VCaP (cell line): ENCODE results near the gene FRAS1.

Experiments
- H3K27ac ChIP-seq: fragments of 450-650 bp; 2 replicates; pipeline ENCODE4 v1.5.1; 2017
- TF ChIP-seq, protein P1 (sequence below): fragments of 450-650 bp; conservative IDR thresholded peaks from 2 replicates; pipeline ENCODE4 v1.5.1; 2017; ENCODE audit warnings: mild to moderate bottlenecking, moderate library complexity

Gene FRAS1

DNA sequence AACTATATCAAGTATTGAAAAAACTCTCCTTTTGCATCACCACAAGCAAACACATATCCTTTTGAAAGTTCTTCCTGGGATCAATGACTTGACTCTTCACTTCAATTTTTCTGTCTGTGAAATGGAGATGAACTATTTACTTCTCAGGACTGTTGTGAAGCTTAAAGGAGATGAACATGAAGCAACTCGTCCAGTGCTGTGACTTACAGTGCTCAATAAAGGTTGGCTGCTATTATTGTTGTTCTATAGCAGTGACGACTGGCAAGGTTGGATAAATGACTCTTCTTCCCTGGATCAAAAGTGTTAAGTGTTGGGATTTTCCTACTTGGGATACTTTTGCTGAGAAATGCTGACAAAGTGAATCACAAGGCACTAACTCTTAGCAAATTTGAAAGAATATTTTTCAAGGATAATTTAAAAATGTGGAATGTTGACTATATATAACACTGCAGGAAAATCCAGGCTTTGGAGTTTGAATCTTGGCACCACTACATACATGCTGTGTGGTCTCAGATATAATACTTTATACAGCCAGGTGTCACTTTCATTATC is 13.7 kb downstream of the FRAS1 start:
- no peak overlapping the region for H3K27ac ChIP-seq
- TF ChIP-seq, protein P1, sequence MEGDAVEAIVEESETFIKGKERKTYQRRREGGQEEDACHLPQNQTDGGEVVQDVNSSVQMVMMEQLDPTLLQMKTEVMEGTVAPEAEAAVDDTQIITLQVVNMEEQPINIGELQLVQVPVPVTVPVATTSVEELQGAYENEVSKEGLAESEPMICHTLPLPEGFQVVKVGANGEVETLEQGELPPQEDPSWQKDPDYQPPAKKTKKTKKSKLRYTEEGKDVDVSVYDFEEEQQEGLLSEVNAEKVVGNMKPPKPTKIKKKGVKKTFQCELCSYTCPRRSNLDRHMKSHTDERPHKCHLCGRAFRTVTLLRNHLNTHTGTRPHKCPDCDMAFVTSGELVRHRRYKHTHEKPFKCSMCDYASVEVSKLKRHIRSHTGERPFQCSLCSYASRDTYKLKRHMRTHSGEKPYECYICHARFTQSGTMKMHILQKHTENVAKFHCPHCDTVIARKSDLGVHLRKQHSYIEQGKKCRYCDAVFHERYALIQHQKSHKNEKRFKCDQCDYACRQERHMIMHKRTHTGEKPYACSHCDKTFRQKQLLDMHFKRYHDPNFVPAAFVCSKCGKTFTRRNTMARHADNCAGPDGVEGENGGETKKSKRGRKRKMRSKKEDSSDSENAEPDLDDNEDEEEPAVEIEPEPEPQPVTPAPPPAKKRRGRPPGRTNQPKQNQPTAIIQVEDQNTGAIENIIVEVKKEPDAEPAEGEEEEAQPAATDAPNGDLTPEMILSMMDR = no peak

DNA sequence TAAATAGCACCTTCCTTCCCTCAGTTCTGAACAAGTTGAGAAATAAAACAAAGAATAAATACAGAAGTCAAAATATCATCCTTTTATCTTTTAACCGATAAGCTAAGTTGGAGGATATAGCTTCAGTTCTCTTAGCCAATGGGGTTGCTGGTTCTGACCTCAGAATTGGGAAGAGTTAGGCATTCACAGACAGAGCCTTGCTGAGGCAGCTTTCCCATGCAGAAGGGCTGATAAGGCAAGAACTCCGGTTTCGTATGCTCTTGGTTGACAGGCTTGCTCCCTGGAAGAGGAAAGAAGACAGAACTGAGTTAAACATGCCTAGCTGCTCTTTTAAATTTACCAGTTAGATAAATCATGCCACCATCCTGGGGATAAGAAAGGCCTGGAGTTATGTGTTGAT is 17.6 kb downstream of the FRAS1 start:
- H3K27ac ChIP-seq = no peak overlapping the region

DNA sequence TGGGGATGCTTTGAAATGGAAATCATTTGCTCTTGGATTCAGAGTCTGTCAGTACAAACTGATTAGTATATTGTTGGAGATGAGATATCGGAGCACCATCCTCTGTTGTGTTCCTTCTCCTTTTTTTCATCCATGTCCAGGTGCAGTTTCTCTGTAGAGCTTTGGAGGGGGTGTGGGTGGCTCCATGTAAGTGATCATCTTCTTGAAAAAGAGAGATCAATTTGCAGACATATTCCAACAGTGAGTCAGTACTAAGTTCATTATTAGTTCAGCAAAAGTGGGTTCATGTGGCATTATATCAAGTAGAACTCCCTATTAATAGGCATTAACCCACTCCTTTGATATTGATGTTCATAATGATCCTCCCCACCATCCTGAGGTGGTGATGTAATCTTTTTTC is 18.9 kb downstream of the FRAS1 start:
- TF ChIP-seq, protein P1 = no peak
- no peak overlapping the region for H3K27ac ChIP-seq

More for the DNA sequence above, 17.6 kb downstream of the FRAS1 start:
- TF ChIP-seq, protein P1 = no peak

DNA sequence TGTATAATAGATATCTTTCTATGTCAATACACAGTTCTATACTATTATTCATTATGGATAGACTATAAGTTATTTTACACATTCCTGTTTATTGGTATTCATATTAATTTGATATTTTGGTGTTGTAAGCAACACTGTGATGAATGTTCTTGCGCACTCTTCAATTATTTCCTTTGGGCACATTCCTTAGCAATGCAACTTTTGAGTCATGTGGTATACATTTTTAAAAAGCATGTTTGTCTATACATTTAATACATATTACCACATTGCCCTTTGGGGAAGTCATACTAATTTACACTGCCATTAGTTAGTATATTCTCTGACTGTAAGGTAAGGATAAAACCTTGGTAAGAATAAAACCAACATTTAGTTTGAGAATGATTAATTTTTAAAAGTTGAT is 21.0 kb downstream of the FRAS1 start:
- TF ChIP-seq, protein P1 = no peak
- no peak overlapping the region for H3K27ac ChIP-seq

DNA sequence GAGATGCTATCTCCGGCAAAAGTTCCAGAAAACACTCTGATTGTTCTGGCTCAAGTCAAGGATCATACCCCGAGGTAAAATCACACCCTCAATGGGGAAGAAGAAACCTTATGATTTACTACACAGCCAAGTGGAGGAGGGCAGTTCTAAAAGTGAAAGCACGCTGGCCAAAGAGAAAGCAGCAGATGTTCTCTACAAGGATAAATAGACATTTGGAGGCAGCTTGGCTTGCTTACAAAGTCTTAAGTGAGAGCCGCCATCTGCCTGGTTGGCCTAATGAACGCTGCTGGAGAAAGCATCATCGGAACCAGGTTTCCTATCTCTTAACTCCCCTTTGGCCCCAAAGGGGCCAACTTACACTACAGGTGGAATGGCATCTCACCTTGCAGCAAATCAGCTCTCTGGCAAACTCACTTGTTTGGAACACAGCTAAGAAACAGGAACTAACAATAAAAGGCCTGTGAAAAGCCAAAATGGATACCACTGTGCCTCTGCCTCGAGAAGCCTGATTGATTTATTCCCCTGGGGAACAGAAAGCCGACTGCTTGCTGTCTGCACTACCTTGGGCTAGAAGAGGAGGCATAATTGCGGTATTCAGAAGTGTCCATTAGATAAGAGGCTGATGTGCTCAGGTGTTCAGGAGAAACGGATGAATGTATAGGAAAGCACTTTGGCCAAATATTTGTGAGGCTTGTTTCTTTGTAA is 22.8 kb downstream of the FRAS1 start:
- TF ChIP-seq, protein P1 = no peak
- no peak overlapping the region for H3K27ac ChIP-seq

DNA sequence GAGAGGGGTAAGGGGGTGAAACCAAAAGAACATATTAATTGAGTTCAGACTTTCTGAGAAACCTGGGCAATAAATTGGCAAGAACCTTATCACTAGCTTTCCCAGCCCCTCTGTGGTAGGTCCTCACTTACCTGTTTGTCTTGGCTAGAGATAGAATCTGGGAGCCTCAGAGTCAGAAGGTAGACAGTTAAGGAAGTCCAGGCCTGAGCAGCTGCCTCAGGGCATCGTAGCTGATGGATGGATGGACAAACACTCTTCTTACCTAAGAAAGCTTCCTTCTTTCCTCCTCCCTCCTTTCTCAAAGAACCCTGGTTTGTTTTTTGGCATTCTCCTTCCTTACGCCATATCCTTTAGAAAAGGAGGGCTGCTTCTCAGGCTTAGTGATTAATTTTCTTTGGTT is 24.4 kb downstream of the FRAS1 start:
- no peak overlapping the region for H3K27ac ChIP-seq
- TF ChIP-seq, protein P1 = no peak

DNA sequence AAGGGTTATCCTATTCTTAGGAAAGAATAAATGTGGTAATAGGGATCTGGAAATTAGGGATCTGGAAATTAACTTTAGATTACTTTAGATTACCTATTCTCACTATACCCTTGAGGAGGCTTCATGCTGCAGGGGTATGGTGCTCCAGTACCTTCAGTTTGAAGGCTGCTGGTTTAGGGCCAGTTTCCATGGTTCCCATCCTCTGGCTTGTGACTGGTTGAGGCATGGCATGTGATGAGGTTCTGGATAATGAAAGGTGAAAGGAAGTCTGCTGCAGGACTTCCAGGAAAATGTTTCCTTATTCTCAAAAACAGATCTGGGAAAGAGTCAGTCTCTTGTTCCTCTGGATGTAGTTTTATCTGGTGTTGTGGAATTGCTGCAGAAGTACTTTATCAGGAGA is 25.9 kb downstream of the FRAS1 start:
- TF ChIP-seq, protein P1 = no peak
- H3K27ac ChIP-seq = no peak overlapping the region
